Hippocampal formation (tissue), 2 donors: ENCODE results near the gene GULP1.

Experiments used
- DNase-seq, 2 donors: peaks; one replicate each; lab custom pipeline; 2025; lab: John Stamatoyannopoulos, UW

Gene GULP1

GRCh38 chr2:188367164-188367563 is 75.5 kb downstream of the GULP1 start:
- DNase-seq = no peak

GRCh38 chr2:188369365-188369764 is 77.7 kb downstream of the GULP1 start:
- peak; percentile 2 to 49 for DNase-seq

- no peak for DNase-seq
Measured at GRCh38 chr2:188378371-188378950, 86.8 kb downstream of the GULP1 start.

- DNase-seq = no peak
Measured at GRCh38 chr2:188379748-188380147, 88.1 kb downstream of the GULP1 start.

GRCh38 chr2:188380280-188380679 is 88.6 kb downstream of the GULP1 start:
- no peak for DNase-seq

GRCh38 chr2:188381614-188382013 is 89.9 kb downstream of the GULP1 start:
- no peak for DNase-seq

- no peak for DNase-seq
Measured at GRCh38 chr2:188382107-188382506, 90.4 kb downstream of the GULP1 start.

- DNase-seq = no peak
Measured at GRCh38 chr2:188383158-188383557, 91.5 kb downstream of the GULP1 start.

GRCh38 chr2:188385857-188386256 is 94.2 kb downstream of the GULP1 start:
- DNase-seq = no peak

GRCh38 chr2:188388831-188389230 is 97.2 kb downstream of the GULP1 start:
- DNase-seq = no peak

GRCh38 chr2:188391354-188391753 is 99.7 kb downstream of the GULP1 start:
- no peak for DNase-seq

GRCh38 chr2:188394931-188395472 is 103.3 kb downstream of the GULP1 start:
- no peak for DNase-seq

GRCh38 chr2:188395903-188396689 is 104.4 kb downstream of the GULP1 start:
- no peak for DNase-seq

- no peak for DNase-seq
Measured at GRCh38 chr2:188399159-188399558, 107.5 kb downstream of the GULP1 start.

- no peak for DNase-seq
Measured at GRCh38 chr2:188403676-188404075, 112.0 kb downstream of the GULP1 start.

GRCh38 chr2:188404341-188405004 is 112.8 kb downstream of the GULP1 start:
- DNase-seq = no peak

- no peak for DNase-seq
Measured at GRCh38 chr2:188406414-188406813, 114.7 kb downstream of the GULP1 start.

GRCh38 chr2:188410504-188411235 is 119.0 kb downstream of the GULP1 start:
- no peak for DNase-seq

GRCh38 chr2:188412190-188412589 is 120.5 kb downstream of the GULP1 start:
- no peak for DNase-seq

GRCh38 chr2:188414411-188414810 is 122.7 kb downstream of the GULP1 start:
- DNase-seq = no peak

GRCh38 chr2:188414869-188415753 is 123.4 kb downstream of the GULP1 start:
- no peak for DNase-seq
